ENCODE data around the gene XYLT1. TPM values are rescaled to one million over a fixed set of nuclear protein-coding genes. Genes with fewer than 3 reads are reported as not detected.

XYLT1 gene
- total RNA-seq, 2 donors from 2014 or later: 26.4 to 41.9 TPM

GRCh38 chr16:17252701-17253100, 218.1 kb downstream of the XYLT1 start:
- H3K4me1 Mint-ChIP-seq (ENCODE audit: low read depth in 2 of 2): peaks cover 2 to 29% of the 10 kb centered on the region in 2 donors
- no peaks in the 10 kb centered on the region for H3K9me3 Mint-ChIP-seq
- H3K27ac Mint-ChIP-seq: no peak overlapping the region
- DNase-seq (ENCODE audit: low spot score) (no peak), ATAC-seq (no peak)
- H3K36me3 Mint-ChIP-seq: no peaks in the 10 kb centered on the region
- H3K4me3 Mint-ChIP-seq: no peak overlapping the region
- no peaks in the 10 kb centered on the region for H3K27me3 Mint-ChIP-seq

DNA sequence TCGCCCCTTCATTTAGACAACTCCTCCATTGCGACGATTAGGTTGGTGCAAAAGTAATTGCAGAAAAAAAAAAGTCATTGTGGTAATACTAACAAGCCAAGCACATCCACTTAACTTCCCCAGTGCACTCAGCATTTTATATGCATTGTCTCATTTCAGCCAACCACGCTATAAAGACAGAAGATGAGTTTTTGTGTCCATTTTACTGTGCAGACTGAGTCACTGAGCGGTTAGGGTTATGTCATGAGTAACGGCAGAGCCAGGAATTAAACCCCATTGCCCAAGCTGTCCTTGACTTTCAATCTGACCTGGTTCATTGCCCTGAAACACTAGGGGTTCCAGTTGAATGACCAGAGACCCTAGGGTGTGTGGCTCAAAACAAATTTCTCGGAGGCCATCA, 218.7 kb downstream of the XYLT1 start:
- H3K4me3 Mint-ChIP-seq: no peak overlapping the region
- peaks cover 4 to 30% of the 10 kb centered on the region in 2 donors for H3K4me1 Mint-ChIP-seq (ENCODE audit: low read depth in 2 of 2)
- ATAC-seq: peak in 1 of 2 donors; percentile 73
- no peaks in the 10 kb centered on the region for H3K36me3 Mint-ChIP-seq
- H3K27ac Mint-ChIP-seq: no peak overlapping the region
- no peaks in the 10 kb centered on the region for H3K27me3 Mint-ChIP-seq
- DNase-seq (ENCODE audit: low spot score): no peak
- no peaks in the 10 kb centered on the region for H3K9me3 Mint-ChIP-seq

GRCh38 chr16:17251496-17251895, 219.3 kb downstream of the XYLT1 start:
- no peak overlapping the region for H3K4me3 Mint-ChIP-seq
- peak overlapping the region in 1 of 2 donors; percentile 59 for H3K27ac Mint-ChIP-seq
- no peaks in the 10 kb centered on the region for H3K27me3 Mint-ChIP-seq
- no peaks in the 10 kb centered on the region for H3K9me3 Mint-ChIP-seq
- H3K36me3 Mint-ChIP-seq: no peaks in the 10 kb centered on the region
- DNase-seq (ENCODE audit: low spot score) (no peak), ATAC-seq (no peak)
- H3K4me1 Mint-ChIP-seq (ENCODE audit: low read depth in 2 of 2): peaks cover 10 to 33% of the 10 kb centered on the region in 2 donors

GRCh38 chr16:17246974-17247732, 223.6 kb downstream of the XYLT1 start:
- Mint-ChIP-seq H3K9me3 (no peaks in the 10 kb centered on the region), H3K4me1 (ENCODE audit: low read depth in 2 of 2) (peaks cover 40 to 53% of the 10 kb centered on the region in 2 donors), H3K27me3 (no peaks in the 10 kb centered on the region), H3K27ac (peak overlapping the region in 1 of 2 donors; percentile 57), H3K36me3 (no peaks in the 10 kb centered on the region), H3K4me3 (no peak overlapping the region)
- DNase-seq (ENCODE audit: low spot score) (no peak), ATAC-seq (no peak)

GRCh38 chr16:17246268-17246885, 224.4 kb downstream of the XYLT1 start:
- no peaks in the 10 kb centered on the region for H3K27me3 Mint-ChIP-seq
- H3K27ac Mint-ChIP-seq: peak overlapping the region in 1 of 2 donors; percentile 57
- H3K4me3 Mint-ChIP-seq: peak overlapping the region; percentile 36
- H3K9me3 Mint-ChIP-seq: no peaks in the 10 kb centered on the region
- peak; percentile 67 for ATAC-seq
- DNase-seq (ENCODE audit: low spot score): no peak
- no peaks in the 10 kb centered on the region for H3K36me3 Mint-ChIP-seq
- peaks cover 40 to 46% of the 10 kb centered on the region in 2 donors for H3K4me1 Mint-ChIP-seq (ENCODE audit: low read depth in 2 of 2)

- Mint-ChIP-seq H3K9me3 (no peaks in the 10 kb centered on the region), H3K36me3 (no peaks in the 10 kb centered on the region), H3K27ac (peak overlapping the region in 1 of 2 donors; percentile 57), H3K4me1 (ENCODE audit: low read depth in 2 of 2) (peaks cover 40 to 42% of the 10 kb centered on the region in 2 donors), H3K27me3 (no peaks in the 10 kb centered on the region), H3K4me3 (peak overlapping the region; percentile 36)
- DNase-seq (ENCODE audit: low spot score): no peak
- ATAC-seq: peak; percentile 55 to 68
Measured at GRCh38 chr16:17245776-17246175, 225.0 kb downstream of the XYLT1 start.

DNA sequence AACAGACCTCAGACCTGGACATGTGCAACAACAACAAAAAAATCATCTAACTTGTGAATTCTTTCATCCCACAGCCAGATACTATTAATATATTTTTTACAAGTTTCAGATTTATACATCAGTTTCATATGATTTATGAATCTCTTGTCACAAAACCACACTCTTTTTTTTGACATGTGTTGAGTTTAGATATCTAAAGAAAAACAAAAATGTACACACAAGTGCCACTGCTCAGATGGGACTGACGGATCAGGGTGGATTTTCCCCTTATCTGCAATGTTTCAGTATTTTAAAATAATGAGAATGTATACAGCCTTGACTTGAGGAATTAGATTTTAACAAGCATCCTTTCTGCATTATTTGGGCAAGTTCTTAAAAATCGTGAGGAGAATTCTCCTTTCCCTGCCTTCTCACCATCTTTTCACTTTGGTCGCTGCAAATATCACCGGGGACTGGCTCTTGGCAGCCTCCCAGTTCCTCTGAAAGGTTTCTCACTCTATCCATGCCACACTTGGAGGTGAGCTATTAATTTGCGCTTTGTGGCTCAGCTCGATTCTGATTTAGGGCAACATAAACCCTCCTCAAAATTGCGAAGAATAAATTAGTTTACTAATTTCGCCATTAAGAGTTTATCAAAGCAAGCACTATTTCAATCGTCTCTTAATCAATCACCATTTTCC, 225.7 kb downstream of the XYLT1 start:
- H3K4me3 Mint-ChIP-seq: peak overlapping the region; percentile 36
- no peak for DNase-seq (ENCODE audit: low spot score)
- H3K36me3 Mint-ChIP-seq: no peaks in the 10 kb centered on the region
- H3K27me3 Mint-ChIP-seq: no peaks in the 10 kb centered on the region
- H3K27ac Mint-ChIP-seq: peak overlapping the region in 1 of 2 donors; percentile 57
- no peaks in the 10 kb centered on the region for H3K9me3 Mint-ChIP-seq
- ATAC-seq: no peak
- H3K4me1 Mint-ChIP-seq (ENCODE audit: low read depth in 2 of 2): peaks cover 40 to 45% of the 10 kb centered on the region in 2 donors

DNA sequence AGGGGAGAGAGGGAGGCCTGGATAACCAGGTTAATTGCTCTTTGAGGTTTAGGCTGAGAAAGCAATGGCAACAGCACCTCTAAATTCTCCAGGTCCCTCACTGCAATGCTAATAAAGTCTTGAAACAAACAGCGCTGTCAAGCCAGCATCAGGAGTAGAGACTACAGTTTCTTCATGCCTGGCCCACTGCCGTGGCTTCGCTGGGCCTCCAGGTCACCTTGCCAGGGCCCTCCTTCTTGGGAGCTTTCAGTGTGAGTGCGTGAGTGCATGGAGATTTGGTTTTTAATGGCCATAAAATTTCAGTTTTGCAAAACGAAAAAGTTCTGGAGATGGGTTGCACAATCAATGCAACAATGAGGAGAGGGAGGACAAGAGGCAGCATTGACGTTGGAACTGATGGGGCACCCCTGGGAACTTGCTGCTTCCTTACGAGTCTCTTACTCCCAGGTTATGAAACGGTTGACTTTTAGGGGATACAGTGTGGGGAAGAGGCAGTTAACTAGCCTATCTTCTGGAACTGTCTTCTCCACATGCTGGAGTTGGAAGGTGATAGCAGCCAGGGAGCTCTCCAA, 229.4 kb downstream of the XYLT1 start:
- peaks cover 48 to 67% of the 10 kb centered on the region in 2 donors for H3K4me1 Mint-ChIP-seq (ENCODE audit: low read depth in 2 of 2)
- H3K27me3 Mint-ChIP-seq: no peaks in the 10 kb centered on the region
- H3K4me3 Mint-ChIP-seq: no peak overlapping the region
- ATAC-seq: no peak
- H3K27ac Mint-ChIP-seq: no peak overlapping the region
- DNase-seq (ENCODE audit: low spot score): no peak
- H3K36me3 Mint-ChIP-seq: no peaks in the 10 kb centered on the region
- no peaks in the 10 kb centered on the region for H3K9me3 Mint-ChIP-seq

DNA sequence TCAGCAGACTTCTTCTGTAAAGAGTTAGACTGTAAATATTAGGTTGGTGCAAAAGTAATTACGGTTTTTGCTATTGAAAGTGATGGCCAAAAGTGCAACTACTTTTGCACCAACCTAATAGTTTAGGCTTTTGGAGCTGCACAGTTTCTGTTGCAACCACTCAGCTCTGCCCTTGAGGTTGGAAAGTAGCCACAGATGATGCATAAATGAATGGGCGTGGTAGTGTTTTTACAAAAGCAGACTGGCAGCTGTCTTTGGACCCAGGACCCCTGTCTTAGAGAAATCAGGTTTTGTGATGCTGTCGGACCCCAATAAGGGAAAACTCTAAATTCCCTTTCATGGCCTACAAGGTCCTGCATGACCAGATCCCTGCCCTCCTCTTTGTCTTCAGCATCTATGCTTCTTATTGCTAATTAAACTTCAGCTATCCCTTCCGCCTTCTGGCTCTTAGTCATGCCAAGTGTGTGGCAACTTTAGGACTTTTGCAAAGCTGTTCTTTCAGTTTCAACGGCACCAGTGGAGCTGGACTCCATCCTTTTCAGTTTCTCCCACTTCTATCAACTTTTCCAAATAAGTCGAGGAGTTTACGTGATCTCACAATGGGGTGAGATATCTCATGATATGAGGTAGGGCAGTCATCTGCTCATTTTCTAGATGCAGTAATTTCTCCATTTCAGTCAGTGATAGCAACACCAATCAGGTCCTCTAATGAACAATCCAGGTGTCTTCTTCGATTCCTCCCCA, 232.3 kb downstream of the XYLT1 start:
- DNase-seq (ENCODE audit: low spot score) (no peak), ATAC-seq (peak; percentile 83 to 84)
- Mint-ChIP-seq H3K27ac (peak overlapping the region; percentile 22 to 38), H3K27me3 (no peaks in the 10 kb centered on the region), H3K4me1 (ENCODE audit: low read depth in 2 of 2) (peaks cover 31 to 53% of the 10 kb centered on the region in 2 donors), H3K9me3 (no peaks in the 10 kb centered on the region), H3K36me3 (no peaks in the 10 kb centered on the region), H3K4me3 (peak overlapping the region; percentile 61)

DNA sequence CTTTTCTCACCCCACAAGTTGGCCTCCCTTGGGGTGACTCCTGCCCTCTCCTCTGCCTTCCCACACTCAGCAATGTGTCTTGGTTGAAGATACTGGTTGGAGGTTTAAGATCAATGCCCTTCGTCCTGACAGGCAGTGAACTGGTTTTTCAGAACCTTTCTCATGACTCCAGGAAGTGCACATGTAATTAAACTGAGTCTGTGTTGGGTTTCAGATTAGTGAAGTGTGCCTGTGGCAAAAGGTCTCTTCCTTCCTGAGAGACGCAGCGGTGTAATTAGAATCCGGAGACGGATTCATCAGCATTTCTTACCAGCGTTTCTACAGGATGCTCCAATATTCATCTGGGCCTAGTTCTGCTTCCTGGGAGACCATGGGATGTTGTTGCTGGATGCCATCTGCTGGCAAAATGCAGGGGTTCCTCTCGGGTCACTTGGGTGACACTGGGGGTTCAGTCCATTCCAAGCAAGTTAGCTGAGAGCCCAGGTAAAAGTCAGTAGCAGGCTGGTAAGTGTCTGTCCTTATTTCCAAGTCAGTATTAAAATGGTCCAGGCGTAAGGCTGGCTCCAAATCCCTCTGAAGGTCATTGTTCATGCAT, 233.3 kb downstream of the XYLT1 start:
- ATAC-seq (no peak), DNase-seq (ENCODE audit: low spot score) (peak; percentile 40)
- H3K27me3 Mint-ChIP-seq: no peaks in the 10 kb centered on the region
- peak overlapping the region; percentile 50 for H3K4me3 Mint-ChIP-seq
- no peaks in the 10 kb centered on the region for H3K9me3 Mint-ChIP-seq
- H3K4me1 Mint-ChIP-seq (ENCODE audit: low read depth in 2 of 2): peaks cover 32 to 55% of the 10 kb centered on the region in 2 donors
- H3K36me3 Mint-ChIP-seq: peaks cover 6% of the 10 kb centered on the region
- H3K27ac Mint-ChIP-seq: peak overlapping the region; percentile 15 to 38

- Mint-ChIP-seq H3K27ac (no peak overlapping the region), H3K27me3 (no peaks in the 10 kb centered on the region), H3K4me1 (ENCODE audit: low read depth in 2 of 2) (peaks cover 44 to 62% of the 10 kb centered on the region in 2 donors), H3K4me3 (no peak overlapping the region), H3K36me3 (peaks cover 14% of the 10 kb centered on the region), H3K9me3 (no peaks in the 10 kb centered on the region)
- ATAC-seq (no peak), DNase-seq (ENCODE audit: low spot score) (peak; percentile 35)
Measured at GRCh38 chr16:17235147-17235815, 235.5 kb downstream of the XYLT1 start.

- H3K4me3 Mint-ChIP-seq: peak overlapping the region; percentile 35
- H3K4me1 Mint-ChIP-seq (ENCODE audit: low read depth in 2 of 2): peaks cover 34 to 44% of the 10 kb centered on the region in 2 donors
- peak overlapping the region; percentile 1 to 52 for H3K27ac Mint-ChIP-seq
- DNase-seq (ENCODE audit: low spot score) (peak; percentile 38), ATAC-seq (no peak)
- H3K27me3 Mint-ChIP-seq: no peaks in the 10 kb centered on the region
- peaks cover 14% of the 10 kb centered on the region for H3K36me3 Mint-ChIP-seq
- H3K9me3 Mint-ChIP-seq: no peaks in the 10 kb centered on the region
Measured at GRCh38 chr16:17233318-17234002, 237.3 kb downstream of the XYLT1 start.

All from natural killer cell treated with Interleukin-12 subunit alpha and Interleukin-12 subunit beta and Interleukin-15 and Interleukin-18, amount 100 ng/mL, for 72 hours (primary cell).